Left ventricle myocardium inferior (tissue), 1 donor: ENCODE results near the gene HHIPL1. TPM values are rescaled to one million over a fixed set of nuclear protein-coding genes. Genes with fewer than 3 reads are reported as not detected.

Source experiments
- DNase-seq: peaks from one replicate; pipeline ENCODE4 v3.0.0-alpha.2; 2020
- H3K27ac ChIP-seq: fragments of 200-600 bp; replicated peaks from 2 replicates; pipeline ENCODE4 v1.8.0; 2021
- H3K27me3 ChIP-seq: fragments of 200-600 bp; 2 replicates; pipeline ENCODE4 v1.8.0; 2021; ENCODE audit warnings: low read depth
- H3K36me3 ChIP-seq: fragments of 200-600 bp; 2 replicates; pipeline ENCODE4 v1.8.0; 2021
- H3K4me1 ChIP-seq: fragments of 200-600 bp; 2 replicates; pipeline ENCODE4 v1.8.0; 2021
- H3K4me3 ChIP-seq: fragments of 200-600 bp; 2 replicates; pipeline ENCODE4 v1.8.0; 2021; ENCODE audit warnings: mild to moderate bottlenecking, moderate library complexity
- H3K9me3 ChIP-seq: fragments of 200-600 bp; replicated peaks from 2 replicates; pipeline ENCODE4 v1.8.0; 2021
- intact Hi-C: fragments of 100-400 bp; cut with micrococcal nuclease; formaldehyde crosslinking; loops from one replicate; pipeline ENCODE4 v1.11.0; 2022
- total RNA-seq: library from RNA; stranded (reverse); fragmentation: NEBNext Ultra II Directional; extraction: Animal tissue kit (Norgen Biotek cat#: 25700); gene quantifications from one replicate; pipeline ENCODE4 v1.2.1, GENCODE V29; 2021
- TF ChIP-seq, protein P1 (sequence below): fragments of 200-600 bp; IDR thresholded peaks from 2 replicates; pipeline ENCODE4 v1.8.0; 2021; ENCODE audit warnings: antibody characterized with exemption, mild to moderate bottlenecking, borderline replicate concordance
- donor health status: DM: no; HTN: yes; CAD: no; lungs with severe emphysema.

The HHIPL1 gene
- total RNA-seq, 1 donor from 2014 or later = 1.2 TPM

DNA sequence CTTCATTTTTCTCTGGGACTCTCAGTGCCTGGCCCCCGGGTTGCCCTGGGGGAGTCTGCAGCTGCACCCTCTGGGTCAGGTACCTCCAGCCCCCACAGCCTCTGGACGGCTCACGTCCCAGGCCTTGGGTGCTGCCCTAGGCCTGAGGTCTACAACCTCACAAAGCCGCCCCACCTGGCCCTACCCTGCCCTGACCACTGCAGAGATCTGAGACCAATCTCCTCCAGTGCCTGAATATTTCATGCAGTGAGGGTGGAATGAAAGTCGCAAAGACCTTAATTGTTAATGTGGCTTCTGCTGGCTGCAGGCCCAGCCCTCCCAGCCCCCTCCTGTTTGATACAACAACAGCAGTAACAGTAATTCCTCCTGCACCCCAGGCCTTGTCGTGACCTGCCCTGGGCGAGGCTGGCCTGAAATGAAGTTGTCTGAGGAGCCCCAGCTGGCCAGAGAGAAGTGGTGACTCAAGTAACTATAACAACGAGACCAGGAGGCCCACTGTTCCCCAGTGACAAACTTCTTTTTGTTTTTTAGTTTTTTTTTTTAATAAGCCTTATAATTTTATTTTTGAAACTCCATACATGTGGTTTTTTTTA lies 32.1 kb upstream of the HHIPL1 start:
- no peak overlapping the region for H3K27ac ChIP-seq
- no peak overlapping the region for H3K4me3 ChIP-seq
- no peak for DNase-seq
- peaks cover 17% of the 10 kb centered on the region for H3K4me1 ChIP-seq
- no peaks in the 10 kb centered on the region for H3K27me3 ChIP-seq
- intact Hi-C loops = no loop called here
- TF ChIP-seq, protein P1, sequence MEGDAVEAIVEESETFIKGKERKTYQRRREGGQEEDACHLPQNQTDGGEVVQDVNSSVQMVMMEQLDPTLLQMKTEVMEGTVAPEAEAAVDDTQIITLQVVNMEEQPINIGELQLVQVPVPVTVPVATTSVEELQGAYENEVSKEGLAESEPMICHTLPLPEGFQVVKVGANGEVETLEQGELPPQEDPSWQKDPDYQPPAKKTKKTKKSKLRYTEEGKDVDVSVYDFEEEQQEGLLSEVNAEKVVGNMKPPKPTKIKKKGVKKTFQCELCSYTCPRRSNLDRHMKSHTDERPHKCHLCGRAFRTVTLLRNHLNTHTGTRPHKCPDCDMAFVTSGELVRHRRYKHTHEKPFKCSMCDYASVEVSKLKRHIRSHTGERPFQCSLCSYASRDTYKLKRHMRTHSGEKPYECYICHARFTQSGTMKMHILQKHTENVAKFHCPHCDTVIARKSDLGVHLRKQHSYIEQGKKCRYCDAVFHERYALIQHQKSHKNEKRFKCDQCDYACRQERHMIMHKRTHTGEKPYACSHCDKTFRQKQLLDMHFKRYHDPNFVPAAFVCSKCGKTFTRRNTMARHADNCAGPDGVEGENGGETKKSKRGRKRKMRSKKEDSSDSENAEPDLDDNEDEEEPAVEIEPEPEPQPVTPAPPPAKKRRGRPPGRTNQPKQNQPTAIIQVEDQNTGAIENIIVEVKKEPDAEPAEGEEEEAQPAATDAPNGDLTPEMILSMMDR = no peak
- H3K9me3 ChIP-seq = no peaks in the 10 kb centered on the region
- H3K36me3 ChIP-seq = no peaks in the 10 kb centered on the region

DNA sequence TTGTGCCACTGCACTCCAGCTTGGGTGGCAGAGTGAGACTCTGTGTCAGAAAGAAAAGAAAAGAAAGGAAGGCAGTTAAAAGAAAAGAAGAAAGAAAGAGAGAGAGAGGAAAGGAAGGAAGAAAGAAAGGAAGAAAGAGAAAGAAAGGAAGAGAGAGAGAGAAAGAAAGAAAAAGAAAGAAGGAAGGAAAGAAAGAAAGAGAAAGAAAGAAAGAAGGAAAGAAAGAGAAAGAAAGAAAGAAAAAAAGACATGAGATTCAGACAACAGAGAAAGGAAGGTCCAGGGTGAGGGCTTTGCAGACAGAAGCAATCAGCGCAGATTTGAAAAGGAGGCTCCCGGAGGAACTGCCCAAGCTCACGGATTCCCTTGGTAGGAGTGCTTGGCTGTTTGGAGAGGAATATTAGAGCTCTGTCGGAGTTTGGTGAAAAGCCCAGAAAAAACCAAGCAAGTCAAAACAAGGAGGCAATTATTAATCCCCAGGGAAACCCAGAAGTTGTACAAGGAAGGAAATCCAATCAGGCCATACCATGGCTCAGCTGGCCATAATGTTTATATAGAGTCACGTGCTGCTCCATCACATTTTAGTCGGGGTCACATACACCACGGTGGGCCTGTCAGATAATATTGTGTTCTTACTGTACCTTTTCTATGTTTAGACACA lies 29.3 kb upstream of the HHIPL1 start:
- H3K27me3 ChIP-seq = no peaks in the 10 kb centered on the region
- no peak for DNase-seq
- no peaks in the 10 kb centered on the region for H3K36me3 ChIP-seq
- H3K9me3 ChIP-seq = no peaks in the 10 kb centered on the region
- H3K4me3 ChIP-seq = no peak overlapping the region
- H3K27ac ChIP-seq = peak overlapping the region; percentile 56
- intact Hi-C loops = no loop called here
- H3K4me1 ChIP-seq = peaks cover 42% of the 10 kb centered on the region
- TF ChIP-seq, protein P1 = no peak

DNA sequence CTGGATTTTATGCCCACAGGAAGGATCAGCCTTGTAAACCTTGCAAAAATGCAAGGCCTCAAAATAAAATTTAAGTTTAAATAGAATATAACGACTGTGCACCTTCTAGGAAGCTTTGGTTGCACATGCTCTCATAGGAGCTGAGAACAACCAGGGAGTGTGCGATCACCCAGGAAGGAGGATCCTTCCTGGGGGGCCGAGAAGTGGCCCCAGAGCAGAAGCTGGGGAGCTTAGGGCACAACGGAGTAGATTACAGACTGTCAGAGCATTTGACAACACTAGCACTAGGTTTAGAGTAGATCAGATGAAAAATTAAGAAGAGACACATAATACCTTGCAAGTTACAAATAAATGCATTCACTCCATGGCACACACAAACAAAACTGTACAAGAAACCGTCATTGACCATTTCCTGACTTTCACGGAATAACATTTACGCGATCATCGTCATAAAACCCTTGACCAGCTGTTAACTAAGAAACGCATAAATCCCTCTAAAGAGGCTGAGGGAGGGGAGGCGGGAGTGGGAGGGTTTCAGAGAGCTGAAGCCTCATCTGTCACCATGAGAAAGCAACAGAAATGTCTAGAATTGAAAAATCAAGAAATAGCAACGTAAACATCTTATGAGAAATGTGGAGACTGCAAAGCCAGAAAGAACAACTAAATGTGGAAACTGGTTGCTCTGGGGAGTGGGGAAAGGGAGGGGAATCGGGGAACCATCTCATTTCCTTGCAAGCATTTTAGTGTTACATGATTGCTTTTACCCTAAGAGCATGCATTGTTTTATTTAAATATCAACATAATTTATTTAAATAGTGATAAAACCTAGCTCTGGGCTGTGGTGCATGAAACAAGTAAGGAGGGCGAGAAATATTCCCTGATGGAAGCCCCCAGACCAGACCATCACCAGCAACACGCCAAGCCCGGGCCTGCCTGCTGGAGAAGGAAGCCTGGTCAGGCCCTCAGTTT lies 27.8 kb upstream of the HHIPL1 start:
- Histone ChIP-seq H3K36me3 (no peaks in the 10 kb centered on the region), H3K4me3 (no peak overlapping the region), H3K9me3 (no peaks in the 10 kb centered on the region), H3K27ac (no peak overlapping the region), H3K4me1 (peaks cover 42% of the 10 kb centered on the region), H3K27me3 (no peaks in the 10 kb centered on the region)
- TF ChIP-seq, protein P1 = no peak
- intact Hi-C loops = no loop called here
- no peak for DNase-seq

DNA sequence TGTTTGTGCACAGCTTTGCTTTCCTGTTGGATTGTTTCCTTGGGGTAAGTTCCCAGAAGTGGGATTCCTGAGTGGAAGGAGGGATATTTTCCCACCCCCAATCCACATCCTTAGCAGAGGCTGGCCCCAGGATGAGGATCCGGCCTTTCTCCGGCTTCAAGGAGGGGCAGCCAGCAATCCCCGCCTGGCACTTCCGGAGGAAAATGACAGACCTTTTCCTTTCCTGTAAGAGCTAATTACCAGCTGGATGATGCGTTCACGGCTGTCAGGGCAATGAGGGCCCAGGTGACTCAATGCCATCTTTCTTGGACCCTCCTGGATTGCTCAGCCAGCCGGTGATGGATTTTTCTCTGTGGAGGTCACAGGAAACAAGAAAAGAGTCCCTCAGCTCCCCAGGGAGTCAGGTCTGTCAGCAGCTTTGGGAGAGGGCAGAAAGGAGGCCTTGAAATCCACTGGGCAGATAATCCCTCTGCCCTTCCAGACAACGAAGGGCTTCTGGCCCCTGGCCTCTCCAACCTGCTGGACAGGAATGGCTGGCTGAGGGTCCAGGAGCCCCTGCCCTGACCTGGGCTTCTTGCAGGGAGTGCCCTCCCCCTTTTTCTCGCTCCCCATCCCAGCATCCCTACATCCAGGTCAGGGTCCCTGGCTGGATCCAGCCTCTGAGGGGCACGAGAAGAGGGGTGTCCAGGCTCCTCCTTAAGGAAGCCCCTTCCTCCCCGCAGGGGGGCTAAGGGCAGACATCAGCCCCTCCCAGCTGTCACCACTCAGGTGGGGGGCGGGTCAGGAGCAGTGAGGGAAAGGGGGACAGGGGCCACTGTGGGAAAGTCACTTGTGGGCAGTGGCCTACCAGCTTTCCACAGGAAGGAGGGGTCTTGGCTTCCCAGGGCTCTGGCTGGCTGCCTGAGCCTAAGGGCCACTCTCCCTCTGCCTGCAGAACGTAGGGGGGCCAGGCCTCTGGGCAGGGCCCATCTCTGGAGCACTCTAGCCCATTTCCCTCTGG lies 24.8 kb upstream of the HHIPL1 start:
- Histone ChIP-seq H3K36me3 (no peaks in the 10 kb centered on the region), H3K27ac (peak overlapping the region; percentile 66), H3K4me3 (no peak overlapping the region), H3K27me3 (no peaks in the 10 kb centered on the region), H3K4me1 (peaks cover 34% of the 10 kb centered on the region), H3K9me3 (no peaks in the 10 kb centered on the region)
- DNase-seq = no peak
- TF ChIP-seq, protein P1 = no peak
- intact Hi-C loops = no loop called here
